GM06990 (cell line): ENCODE measurements around the gene KRTAP10-6.
"Not testable (repeated sequence)": the region's sequence is repeated elsewhere in the genome, so short reads cannot be mapped to it uniquely, and the experiment has no call there.

Experiments
- DNase-seq: peaks from one replicate; pipeline ENCODE4 v3.0.0-alpha.2; 2011; ENCODE audit not compliant: insufficient read length; ENCODE audit errors: extremely low read depth
- H3K27me3 ChIP-seq: replicated peaks from 2 replicates; pipeline ENCODE4 v1.6.0; 2011; ENCODE audit warnings: low read length; ENCODE audit not compliant: control insufficient read depth, insufficient read depth
- H3K36me3 ChIP-seq: 2 replicates; pipeline ENCODE4 v1.5.1; 2011; ENCODE audit warnings: low read length; ENCODE audit not compliant: control insufficient read depth, insufficient read depth
- H3K4me3 ChIP-seq: replicated peaks from 2 replicates; pipeline ENCODE4 v1.5.1; 2011; ENCODE audit warnings: low read depth, mild to moderate bottlenecking, control low read depth, low read length
- TF ChIP-seq, protein P1 (sequence below): IDR thresholded peaks from 2 replicates; pipeline ENCODE4 v1.5.1; 2011; ENCODE audit warnings: low read length, control low read depth, mild to moderate bottlenecking, inconsistent platforms; ENCODE audit not compliant: insufficient read depth, poor library complexity, severe bottlenecking

Gene KRTAP10-6

DNA sequence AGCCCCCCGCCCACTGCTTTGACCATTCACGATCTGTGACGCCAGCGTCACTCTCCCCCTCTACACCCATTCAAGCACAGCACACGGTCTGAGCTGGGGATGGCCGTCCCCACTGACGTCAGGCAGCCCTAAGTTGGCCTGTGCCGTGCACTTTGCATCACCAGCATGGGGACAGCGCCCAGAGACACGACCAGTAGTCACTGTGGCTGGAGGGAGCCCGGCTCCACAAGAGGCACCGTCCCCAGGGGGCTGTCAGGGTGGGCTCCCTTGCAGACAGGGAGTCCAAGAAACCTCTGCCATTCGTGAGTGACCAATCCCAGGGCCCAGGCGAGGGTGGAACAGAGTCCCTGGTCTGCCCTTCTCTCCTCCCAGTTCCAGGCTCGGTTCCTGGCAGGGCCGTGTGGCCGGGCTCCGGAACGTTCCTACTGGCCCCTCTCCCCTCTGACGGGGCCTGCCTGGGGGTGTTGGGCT lies 21.9 kb upstream of the KRTAP10-6 start:
- H3K4me3 ChIP-seq, result no peak overlapping the region
- no peaks in the 10 kb centered on the region for H3K36me3 ChIP-seq
- no peak for DNase-seq
- TF ChIP-seq, protein P1, sequence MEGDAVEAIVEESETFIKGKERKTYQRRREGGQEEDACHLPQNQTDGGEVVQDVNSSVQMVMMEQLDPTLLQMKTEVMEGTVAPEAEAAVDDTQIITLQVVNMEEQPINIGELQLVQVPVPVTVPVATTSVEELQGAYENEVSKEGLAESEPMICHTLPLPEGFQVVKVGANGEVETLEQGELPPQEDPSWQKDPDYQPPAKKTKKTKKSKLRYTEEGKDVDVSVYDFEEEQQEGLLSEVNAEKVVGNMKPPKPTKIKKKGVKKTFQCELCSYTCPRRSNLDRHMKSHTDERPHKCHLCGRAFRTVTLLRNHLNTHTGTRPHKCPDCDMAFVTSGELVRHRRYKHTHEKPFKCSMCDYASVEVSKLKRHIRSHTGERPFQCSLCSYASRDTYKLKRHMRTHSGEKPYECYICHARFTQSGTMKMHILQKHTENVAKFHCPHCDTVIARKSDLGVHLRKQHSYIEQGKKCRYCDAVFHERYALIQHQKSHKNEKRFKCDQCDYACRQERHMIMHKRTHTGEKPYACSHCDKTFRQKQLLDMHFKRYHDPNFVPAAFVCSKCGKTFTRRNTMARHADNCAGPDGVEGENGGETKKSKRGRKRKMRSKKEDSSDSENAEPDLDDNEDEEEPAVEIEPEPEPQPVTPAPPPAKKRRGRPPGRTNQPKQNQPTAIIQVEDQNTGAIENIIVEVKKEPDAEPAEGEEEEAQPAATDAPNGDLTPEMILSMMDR, result no peak
- no peaks in the 10 kb centered on the region for H3K27me3 ChIP-seq

DNA sequence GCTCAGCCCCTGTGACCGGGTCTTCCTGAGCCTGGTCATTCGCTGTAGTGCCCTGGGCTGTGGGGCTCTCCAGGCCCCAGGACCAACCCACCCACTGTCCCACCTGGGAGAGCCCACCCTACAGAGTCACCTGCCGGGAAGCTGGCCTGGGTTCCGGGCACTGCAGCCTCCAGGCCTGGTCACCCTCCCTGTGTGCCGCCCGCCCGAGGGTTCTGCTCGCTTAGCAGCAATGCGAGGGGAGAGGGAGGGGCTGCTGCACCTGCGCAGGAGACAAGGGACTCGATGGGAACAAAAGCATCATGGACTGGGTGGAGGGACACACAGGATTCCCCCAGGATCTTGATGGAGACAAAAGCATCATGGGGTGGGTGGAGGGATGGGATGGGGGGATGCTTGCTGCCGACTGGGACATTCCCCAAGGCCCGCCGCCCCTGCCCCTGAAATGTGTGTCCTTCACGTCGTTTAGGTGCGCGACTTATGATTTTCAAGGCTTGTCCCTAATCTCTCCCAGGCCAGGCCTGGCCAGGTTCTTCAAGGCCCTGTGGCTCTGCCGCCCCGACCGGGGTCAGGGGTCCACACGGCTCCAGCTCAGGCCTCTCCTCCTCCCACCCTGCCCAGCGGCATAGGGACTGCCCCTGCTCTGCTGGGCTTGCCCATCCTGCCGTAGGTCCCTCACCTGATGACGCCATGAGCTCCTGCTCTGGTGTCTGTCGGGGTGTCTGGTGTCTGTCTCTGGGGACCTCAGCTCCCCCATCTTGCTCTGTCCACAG lies 21.3 kb upstream of the KRTAP10-6 start:
- H3K36me3 ChIP-seq, result no peaks in the 10 kb centered on the region
- no peak overlapping the region for H3K4me3 ChIP-seq
- no peak for DNase-seq
- no peaks in the 10 kb centered on the region for H3K27me3 ChIP-seq
- TF ChIP-seq, protein P1, result no peak

DNA sequence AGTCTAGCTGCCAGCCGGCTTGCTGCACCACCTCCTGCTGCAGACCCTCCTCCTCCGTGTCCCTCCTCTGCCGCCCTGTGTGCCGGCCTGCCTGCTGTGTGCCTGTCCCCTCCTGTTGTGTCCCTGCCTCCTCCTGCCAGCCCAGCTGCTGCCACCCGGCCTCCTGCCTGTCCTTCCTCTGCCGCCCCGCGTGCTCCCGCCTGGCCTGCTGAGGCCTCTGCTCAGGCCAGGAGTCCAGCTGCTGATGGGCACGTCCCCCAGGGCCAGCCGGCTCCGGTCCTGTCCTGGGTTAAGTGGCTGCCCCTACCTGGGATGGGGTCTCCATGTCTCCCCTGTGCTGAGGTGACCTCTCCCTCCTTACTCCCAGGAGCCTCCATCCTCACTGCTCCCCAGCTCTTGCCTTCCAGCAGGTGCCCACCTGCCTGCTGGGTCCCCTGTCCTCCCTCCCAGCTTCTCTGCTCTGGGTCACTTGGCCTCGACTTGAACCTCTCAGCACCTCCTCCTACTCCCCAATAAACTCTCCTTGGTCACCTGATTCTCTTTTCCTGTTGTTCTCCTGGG lies 20.4 kb upstream of the KRTAP10-6 start:
- H3K27me3 ChIP-seq, result no peaks in the 10 kb centered on the region
- H3K36me3 ChIP-seq, result no peaks in the 10 kb centered on the region
- DNase-seq, result no peak
- H3K4me3 ChIP-seq, result no peak overlapping the region
- TF ChIP-seq, protein P1, result no peak

DNA sequence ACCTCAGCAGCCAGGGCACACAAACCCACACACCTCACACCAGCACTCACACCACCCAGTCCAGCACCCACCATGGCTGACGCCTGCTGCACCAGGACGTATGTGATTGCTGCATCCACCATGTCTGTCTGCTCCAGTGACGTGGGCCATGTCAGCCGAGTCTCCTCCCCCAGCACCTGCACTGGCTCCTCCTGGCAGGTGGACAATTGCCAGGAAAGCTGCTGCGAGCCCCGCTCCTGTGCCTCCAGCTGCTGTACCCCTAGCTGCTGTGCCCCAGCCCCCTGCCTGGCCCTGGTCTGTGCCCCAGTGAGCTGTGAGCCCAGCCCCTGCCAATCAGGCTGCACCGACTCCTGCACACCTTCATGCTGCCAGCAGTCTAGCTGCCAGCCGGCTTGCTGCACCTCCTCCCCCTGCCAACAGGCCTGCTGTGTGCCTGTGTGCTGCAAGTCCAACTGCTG lies 19.8 kb upstream of the KRTAP10-6 start, which contains the start of gene KRTAP10-8:
TSS of gene KRTAP10-8 (plus strand) at position 51 of the 458 bp plus-strand sequence. CDS start at position 73, 22 bp downstream.
- no peaks in the 10 kb centered on the region for H3K27me3 ChIP-seq
- no peaks in the 10 kb centered on the region for H3K36me3 ChIP-seq
- DNase-seq, result no peak
- TF ChIP-seq, protein P1, result no peak
- no peak within 1 kb of the TSS for H3K4me3 ChIP-seq

DNA sequence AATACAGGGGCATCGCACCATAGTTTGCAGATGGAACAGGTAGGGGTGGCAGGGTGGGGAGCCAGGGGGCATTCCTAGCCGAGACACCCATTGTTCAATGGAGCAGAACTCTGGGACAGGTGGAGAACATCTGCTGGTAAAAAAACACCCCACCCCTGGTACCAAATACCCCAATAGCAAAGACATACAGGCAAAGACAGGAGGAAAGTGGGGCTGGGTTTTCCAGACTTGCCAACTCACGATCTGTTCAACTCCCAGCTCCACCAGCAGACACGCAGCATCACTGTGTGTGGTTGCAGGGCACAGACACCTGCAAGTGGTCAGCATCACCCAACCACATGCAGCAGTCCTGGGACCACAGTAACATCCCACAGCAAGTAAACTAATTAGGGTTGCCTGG lies 19.2 kb upstream of the KRTAP10-6 start:
- Histone ChIP-seq H3K4me3 (no peak overlapping the region), H3K27me3 (no peaks in the 10 kb centered on the region), H3K36me3 (no peaks in the 10 kb centered on the region)
- TF ChIP-seq, protein P1, result no peak
- no peak for DNase-seq

DNA sequence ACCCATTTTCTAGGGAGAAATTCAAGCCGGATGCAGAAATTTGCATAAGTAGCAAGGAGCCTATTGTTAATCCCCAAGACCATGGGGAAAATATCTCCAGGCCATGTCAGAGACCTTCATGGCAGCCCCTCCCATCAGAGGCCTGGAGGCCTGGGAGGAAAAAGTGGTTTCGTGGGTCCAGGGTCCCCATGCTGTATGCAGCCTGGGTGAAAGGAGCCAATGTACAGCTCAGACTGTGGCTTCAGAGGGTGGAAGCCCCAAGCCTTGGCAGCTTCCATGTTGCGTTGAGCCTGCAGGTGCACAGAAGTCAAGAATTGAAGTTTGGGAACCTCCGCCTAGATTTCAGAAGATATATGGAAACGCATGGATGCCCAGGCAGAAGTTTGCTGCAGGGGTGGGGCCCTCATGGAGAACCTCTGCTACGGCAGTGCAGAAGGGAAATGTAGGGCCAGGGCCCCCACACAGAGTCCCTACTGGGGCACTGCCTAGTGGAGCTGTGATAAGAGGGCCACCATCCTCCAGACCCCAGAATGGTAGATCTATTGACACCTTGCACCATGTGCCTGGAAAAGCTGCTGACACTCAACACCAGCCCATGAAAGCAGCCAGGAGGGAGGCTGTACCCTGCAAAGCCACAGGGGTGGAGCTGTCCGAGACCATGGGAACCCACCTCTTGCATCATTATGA lies 18.0 kb upstream of the KRTAP10-6 start:
- not testable (repeated sequence) for H3K27me3 ChIP-seq, H3K4me3 ChIP-seq, H3K36me3 ChIP-seq, DNase-seq
